ENCODE data around the gene ST6GAL1.

ST6GAL1 gene

DNA sequence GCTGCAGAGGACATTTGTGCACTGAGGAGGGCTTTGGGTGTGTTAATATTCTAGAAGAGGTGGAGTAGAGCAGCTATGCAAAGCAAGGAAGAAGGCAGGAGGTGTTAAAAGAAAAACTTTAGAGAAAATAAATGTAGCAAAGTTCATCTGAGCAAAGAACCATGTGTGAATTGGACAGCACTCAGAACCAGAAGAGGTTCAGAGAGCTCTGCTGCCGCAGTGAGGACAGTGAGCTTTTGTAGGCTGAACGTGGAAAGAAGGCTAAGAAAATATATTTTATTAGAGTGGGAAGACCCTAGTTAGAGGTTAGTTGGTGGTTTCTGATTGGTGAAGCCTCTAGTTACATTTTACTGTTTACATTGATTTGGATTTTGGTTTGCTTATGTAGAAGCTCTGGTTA lies 50.7 kb downstream of the ST6GAL1 start:
- no peak for DNase-seq (ENCODE audit: low read depth)
- TF ChIP-seq CTCF (IDR thresholded peaks at IDR 0.05; ENCODE audit: insufficient read depth, low read depth, low read length, missing control alignments) = no peak
- no peak overlapping the region for H3K4me3 ChIP-seq (ENCODE audit: low read depth, low read length)

DNA sequence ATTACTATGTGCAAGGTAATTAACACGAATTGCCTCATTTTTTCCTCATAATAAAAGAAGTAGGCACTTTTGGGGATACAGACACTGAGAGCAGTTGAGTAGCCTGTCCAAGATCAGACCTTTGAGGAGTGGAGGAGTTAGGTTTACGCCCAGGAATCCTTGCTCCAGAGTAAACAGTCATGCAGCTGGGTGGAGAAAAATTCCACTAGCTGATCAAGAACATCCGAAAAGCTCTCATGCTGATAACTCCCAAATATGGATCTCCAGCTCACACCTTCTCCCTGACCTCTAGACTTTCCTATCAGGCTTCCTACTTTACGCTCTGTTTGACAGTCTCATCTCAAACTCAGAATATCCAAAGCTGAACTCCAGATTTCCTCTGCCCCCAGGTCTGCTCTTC lies 53.3 kb downstream of the ST6GAL1 start:
- DNase-seq (ENCODE audit: low read depth) = no peak
- TF ChIP-seq CTCF (IDR thresholded peaks at IDR 0.05; ENCODE audit: insufficient read depth, low read depth, low read length, missing control alignments) = no peak
- H3K4me3 ChIP-seq (ENCODE audit: low read depth, low read length) = no peak overlapping the region

- no peak overlapping the region for H3K4me3 ChIP-seq (ENCODE audit: low read depth, low read length)
- TF ChIP-seq CTCF (IDR thresholded peaks at IDR 0.05; ENCODE audit: insufficient read depth, low read depth, low read length, missing control alignments) = no peak
- no peak for DNase-seq (ENCODE audit: low read depth)
These were observed 53.7 kb downstream of the ST6GAL1 start for GRCh38 chr3:186984064-186984463.

DNA sequence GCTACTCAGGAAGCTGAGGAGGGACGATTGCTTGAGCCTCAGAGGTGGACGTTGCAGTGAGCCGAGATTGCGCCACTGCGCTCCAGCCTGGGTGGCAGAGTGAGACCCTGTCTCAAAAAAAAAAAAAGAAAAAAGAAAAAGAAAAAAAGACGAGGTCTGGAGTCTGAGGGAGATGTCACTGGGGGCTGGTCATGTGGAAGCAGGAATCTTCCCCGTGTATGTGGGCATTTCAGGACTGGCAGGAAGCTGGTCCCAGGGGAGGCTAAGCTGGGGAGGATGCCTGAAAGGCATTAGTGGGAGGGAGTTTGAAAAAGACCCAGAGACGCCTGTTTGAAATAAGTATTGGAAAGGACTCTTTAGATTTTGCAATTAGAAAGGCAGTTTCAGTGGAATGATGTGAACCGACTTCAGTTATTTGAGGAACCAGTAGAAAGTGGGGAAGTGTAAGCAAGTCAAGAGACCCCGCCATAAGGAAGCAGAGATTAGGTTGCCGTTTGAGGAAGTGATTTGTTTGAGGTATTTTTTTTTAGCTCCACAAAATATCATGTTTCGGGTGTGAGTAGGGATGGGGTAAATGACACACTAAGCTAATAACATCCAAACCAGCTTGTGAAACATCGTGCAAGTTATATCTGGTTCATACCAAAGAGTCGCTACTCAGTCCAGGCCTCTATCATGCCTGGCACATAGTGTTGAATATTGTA lies 55.5 kb downstream of the ST6GAL1 start:
- no peak for TF ChIP-seq CTCF (IDR thresholded peaks at IDR 0.05; ENCODE audit: insufficient read depth, low read depth, low read length, missing control alignments)
- DNase-seq (ENCODE audit: low read depth) = peak; percentile 82
- H3K4me3 ChIP-seq (ENCODE audit: low read depth, low read length) = peak overlapping the region; percentile 43

GRCh38 chr3:186986406-186986805 lies 56.1 kb downstream of the ST6GAL1 start:
- no peak for DNase-seq (ENCODE audit: low read depth)
- H3K4me3 ChIP-seq (ENCODE audit: low read depth, low read length) = peak overlapping the region; percentile 43
- TF ChIP-seq CTCF (IDR thresholded peaks at IDR 0.05; ENCODE audit: insufficient read depth, low read depth, low read length, missing control alignments) = no peak

DNA sequence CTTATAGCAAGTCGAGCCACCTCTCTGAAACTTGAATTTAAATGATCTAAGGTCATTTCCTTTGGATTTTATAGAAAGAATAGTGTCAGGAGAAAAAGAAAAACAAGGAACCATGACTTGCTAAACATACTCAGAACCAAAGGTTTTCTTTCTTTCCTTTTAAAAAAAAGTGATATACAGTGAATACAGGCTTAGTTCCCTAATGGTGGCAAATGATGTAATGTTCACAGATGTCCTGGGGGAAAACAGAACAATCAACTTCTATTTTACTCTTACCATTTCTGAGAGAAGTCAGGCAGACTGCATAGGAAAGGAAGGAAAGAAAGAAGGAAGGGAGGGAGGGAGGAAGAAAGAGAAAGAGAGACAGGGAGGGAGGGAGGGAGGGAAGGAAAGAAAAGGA lies 56.5 kb downstream of the ST6GAL1 start:
- no peak for TF ChIP-seq CTCF (IDR thresholded peaks at IDR 0.05; ENCODE audit: insufficient read depth, low read depth, low read length, missing control alignments)
- DNase-seq (ENCODE audit: low read depth) = no peak
- peak overlapping the region; percentile 43 for H3K4me3 ChIP-seq (ENCODE audit: low read depth, low read length)

GRCh38 chr3:186988806-186989205 lies 58.5 kb downstream of the ST6GAL1 start:
- peak; percentile 81 for DNase-seq (ENCODE audit: low read depth)
- no peak overlapping the region for H3K4me3 ChIP-seq (ENCODE audit: low read depth, low read length)
- TF ChIP-seq CTCF (IDR thresholded peaks at IDR 0.05; ENCODE audit: insufficient read depth, low read depth, low read length, missing control alignments) = no peak
